BE2C (cell line): ENCODE data around the gene NRDC. TPM values are rescaled to one million over a fixed set of nuclear protein-coding genes. Genes with fewer than 3 reads are reported as not detected.
A peak's percentile ranks its signal among the peaks of the same experiment; 100 is the strongest.

Experiments used
- DNase-seq: peaks from one replicate; pipeline ENCODE4 v3.0.0-alpha.2; 2020
- H3K27me3 ChIP-seq: fragments of 250-450 bp; sonication (Bioruptor Pico); 2 replicates; pipeline ENCODE4 v1.5.1; 2020; ENCODE audit warnings: mild to moderate bottlenecking
- H3K36me3 ChIP-seq: fragments of 250-450 bp; sonication (Bioruptor Pico); 2 replicates; pipeline ENCODE4 v1.5.1; 2020; ENCODE audit warnings: mild to moderate bottlenecking
- H3K4me1 ChIP-seq: fragments of 250-450 bp; sonication (Bioruptor Pico); 2 replicates; pipeline ENCODE4 v1.5.1; 2020
- H3K4me3 ChIP-seq: 2 replicates; pipeline ENCODE4 v1.5.1; 2011; ENCODE audit warnings: low read depth, low read length
- H3K9me3 ChIP-seq: fragments of 250-450 bp; sonication (Bioruptor Pico); 2 replicates; pipeline ENCODE4 v1.5.1; 2020
- polyA plus RNA-seq: library from polyadenylated mRNA; unstranded; fragments of >200 nt; gene quantifications from one replicate; pipeline ENCODE4 v1.2.1, GENCODE V29; 2012; ENCODE audit warnings: low read depth, missing spikeins; ENCODE audit not compliant: insufficient read length, insufficient read depth
- TF ChIP-seq, protein P1 (sequence below): IDR thresholded peaks from 2 replicates; pipeline ENCODE4 v1.5.1; 2012; ENCODE audit warnings: mild to moderate bottlenecking, low read depth, low read length

Gene NRDC, protein sequence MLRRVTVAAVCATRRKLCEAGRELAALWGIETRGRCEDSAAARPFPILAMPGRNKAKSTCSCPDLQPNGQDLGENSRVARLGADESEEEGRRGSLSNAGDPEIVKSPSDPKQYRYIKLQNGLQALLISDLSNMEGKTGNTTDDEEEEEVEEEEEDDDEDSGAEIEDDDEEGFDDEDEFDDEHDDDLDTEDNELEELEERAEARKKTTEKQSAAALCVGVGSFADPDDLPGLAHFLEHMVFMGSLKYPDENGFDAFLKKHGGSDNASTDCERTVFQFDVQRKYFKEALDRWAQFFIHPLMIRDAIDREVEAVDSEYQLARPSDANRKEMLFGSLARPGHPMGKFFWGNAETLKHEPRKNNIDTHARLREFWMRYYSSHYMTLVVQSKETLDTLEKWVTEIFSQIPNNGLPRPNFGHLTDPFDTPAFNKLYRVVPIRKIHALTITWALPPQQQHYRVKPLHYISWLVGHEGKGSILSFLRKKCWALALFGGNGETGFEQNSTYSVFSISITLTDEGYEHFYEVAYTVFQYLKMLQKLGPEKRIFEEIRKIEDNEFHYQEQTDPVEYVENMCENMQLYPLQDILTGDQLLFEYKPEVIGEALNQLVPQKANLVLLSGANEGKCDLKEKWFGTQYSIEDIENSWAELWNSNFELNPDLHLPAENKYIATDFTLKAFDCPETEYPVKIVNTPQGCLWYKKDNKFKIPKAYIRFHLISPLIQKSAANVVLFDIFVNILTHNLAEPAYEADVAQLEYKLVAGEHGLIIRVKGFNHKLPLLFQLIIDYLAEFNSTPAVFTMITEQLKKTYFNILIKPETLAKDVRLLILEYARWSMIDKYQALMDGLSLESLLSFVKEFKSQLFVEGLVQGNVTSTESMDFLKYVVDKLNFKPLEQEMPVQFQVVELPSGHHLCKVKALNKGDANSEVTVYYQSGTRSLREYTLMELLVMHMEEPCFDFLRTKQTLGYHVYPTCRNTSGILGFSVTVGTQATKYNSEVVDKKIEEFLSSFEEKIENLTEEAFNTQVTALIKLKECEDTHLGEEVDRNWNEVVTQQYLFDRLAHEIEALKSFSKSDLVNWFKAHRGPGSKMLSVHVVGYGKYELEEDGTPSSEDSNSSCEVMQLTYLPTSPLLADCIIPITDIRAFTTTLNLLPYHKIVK
- 55.9 TPM for polyA plus RNA-seq

DNA sequence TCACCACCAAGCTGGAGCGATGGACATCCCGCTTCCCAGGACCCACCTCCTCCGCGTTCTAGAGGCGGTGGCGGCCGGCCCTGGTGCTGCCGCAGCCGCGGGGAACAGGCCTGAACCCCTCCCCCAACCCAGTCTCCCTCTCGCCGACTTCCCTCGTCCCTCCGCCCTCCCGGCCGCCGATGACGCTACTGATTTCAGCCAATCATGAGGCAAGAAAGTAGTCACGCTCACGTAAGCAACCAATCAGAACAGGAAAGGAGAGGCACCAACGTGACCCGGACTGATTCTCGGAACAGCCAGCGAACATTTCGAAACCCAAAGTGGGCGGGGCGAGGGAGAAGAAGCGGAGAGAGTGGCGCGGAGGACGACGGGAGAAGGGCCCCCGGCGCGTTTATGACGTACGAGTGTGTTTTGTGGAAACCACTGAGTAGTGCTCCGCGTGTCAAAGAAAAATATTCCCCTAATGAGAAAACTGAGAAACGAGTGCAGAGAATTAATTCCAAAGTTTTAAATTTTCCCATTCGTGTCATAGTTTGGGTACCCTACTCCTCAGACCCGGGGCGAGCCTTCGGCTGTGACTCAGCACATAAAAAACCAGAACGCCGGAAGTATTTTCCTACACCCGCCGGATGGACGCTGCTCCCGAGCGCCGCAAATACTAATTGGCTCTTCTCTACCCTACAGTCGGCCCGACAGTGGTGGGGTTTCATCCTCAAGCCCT is at the start of gene NRDC:
TSS of gene NRDC (minus strand) at position 112 of the 721 bp plus-strand sequence. CDS start 112 bp downstream, outside the sequence.
- peak; percentile 95 for DNase-seq
- H3K4me1 ChIP-seq, result no peaks in the 10 kb centered on the region
- H3K9me3 ChIP-seq, result no peaks in the 10 kb centered on the region
- H3K27me3 ChIP-seq, result no peaks in the 10 kb centered on the region
- no peaks in the 10 kb centered on the region for H3K36me3 ChIP-seq
- H3K4me3 ChIP-seq, result peak within 1 kb of the TSS; percentile 91
- TF ChIP-seq, protein P1, sequence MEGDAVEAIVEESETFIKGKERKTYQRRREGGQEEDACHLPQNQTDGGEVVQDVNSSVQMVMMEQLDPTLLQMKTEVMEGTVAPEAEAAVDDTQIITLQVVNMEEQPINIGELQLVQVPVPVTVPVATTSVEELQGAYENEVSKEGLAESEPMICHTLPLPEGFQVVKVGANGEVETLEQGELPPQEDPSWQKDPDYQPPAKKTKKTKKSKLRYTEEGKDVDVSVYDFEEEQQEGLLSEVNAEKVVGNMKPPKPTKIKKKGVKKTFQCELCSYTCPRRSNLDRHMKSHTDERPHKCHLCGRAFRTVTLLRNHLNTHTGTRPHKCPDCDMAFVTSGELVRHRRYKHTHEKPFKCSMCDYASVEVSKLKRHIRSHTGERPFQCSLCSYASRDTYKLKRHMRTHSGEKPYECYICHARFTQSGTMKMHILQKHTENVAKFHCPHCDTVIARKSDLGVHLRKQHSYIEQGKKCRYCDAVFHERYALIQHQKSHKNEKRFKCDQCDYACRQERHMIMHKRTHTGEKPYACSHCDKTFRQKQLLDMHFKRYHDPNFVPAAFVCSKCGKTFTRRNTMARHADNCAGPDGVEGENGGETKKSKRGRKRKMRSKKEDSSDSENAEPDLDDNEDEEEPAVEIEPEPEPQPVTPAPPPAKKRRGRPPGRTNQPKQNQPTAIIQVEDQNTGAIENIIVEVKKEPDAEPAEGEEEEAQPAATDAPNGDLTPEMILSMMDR, result no peak

DNA sequence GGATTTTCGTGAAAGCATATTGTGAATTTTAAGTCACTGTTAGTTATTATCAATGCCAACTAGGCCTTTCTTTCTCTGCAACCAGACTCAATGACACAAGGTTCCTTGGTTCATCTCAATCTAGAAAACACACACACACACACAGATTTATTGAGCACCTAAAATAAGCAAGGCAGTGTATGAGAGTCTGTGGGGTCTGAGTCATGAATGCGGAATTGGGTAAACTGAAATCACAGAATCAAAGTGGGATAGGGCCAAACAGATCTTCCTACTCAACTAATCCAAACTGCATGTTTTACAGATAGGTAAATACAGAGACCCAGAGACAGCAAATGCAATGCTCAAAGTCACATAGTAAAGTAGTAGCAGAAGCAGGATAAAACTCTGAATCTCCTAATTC is 48.5 kb upstream of the NRDC start:
- no peaks in the 10 kb centered on the region for H3K4me1 ChIP-seq
- H3K27me3 ChIP-seq, result no peaks in the 10 kb centered on the region
- DNase-seq, result no peak
- H3K9me3 ChIP-seq, result no peaks in the 10 kb centered on the region
- TF ChIP-seq, protein P1, result no peak
- H3K36me3 ChIP-seq, result no peaks in the 10 kb centered on the region
- H3K4me3 ChIP-seq, result no peak overlapping the region

DNA sequence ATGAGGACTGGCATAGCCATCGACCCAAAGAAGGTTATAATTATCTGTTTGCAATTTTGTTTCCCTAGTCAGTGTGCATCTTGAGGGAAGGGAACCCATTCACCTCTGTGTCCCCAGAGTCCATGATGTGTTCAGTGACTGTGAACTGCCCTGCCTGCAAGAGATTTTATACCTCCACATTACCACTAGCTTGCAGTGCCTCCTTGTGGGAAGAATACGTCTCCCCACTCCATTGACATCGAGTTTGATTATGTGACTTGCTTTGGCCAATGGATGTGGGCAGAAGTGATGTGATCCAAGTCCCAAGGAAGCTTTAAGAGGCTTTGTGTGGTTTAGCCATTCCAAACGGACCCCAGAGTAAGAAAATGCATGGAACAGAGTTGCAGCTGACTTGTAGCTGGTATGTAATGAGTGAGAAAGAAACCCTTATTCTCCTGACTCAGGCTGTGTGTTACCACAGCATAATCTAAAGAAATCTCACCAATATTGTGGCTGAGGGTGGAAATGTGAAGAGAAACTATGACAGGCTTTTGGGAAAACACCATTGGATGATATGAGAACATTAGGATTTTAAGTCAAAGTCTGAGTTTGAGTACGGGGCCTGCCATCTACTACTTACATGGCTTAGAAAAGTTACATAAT is 47.8 kb upstream of the NRDC start:
- H3K36me3 ChIP-seq, result no peaks in the 10 kb centered on the region
- DNase-seq, result peak; percentile 12

DNA sequence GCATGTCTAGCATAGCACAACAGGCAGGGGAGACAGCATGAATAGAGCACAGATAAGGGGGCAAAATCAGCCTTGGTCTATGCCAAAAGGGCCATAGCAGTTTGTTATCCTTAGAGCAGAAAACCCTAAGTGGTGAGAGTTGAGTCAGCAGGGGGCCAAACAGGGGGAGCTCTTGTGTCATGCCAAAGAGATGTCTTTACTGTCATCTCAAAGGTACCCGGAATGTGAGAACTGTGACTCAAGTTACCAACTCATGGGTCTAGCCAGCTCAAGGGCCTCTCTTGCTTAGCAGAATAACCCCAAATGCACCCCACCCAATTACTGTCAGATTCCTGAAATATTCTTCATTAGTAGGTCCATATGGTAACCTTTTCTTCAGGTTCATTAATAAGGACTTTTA is 45.9 kb upstream of the NRDC start:
- TF ChIP-seq, protein P1, result no peak
- Histone ChIP-seq H3K27me3 (no peaks in the 10 kb centered on the region), H3K4me3 (no peak overlapping the region), H3K4me1 (no peaks in the 10 kb centered on the region), H3K9me3 (no peaks in the 10 kb centered on the region), H3K36me3 (no peaks in the 10 kb centered on the region)
- no peak for DNase-seq

More for the DNA sequence above, 47.8 kb upstream of the NRDC start:
- TF ChIP-seq, protein P1, result peak; percentile 50
- H3K9me3 ChIP-seq, result no peaks in the 10 kb centered on the region
- H3K4me1 ChIP-seq, result no peaks in the 10 kb centered on the region
- H3K27me3 ChIP-seq, result no peaks in the 10 kb centered on the region
- H3K4me3 ChIP-seq, result no peak overlapping the region

DNA sequence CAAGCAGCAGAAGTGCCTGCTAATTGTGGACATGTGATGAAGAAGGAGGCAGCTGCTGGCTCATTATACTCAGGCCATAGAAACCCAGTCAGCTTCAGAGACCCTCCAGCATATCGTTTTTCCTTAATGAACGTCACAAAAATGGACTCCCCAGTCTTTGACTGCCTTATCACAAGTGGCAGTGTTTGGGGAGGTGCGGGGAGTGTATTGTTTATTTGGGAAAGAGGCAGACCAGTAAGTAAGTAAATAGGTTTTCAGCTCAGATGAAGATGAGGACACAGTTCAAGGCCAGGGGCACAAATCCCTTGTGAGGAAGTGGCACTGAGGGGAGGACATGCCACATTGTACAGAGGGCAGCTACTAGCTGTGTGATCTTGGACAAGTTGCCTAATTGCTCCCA is 43.5 kb upstream of the NRDC start:
- TF ChIP-seq, protein P1, result no peak
- H3K4me1 ChIP-seq, result no peaks in the 10 kb centered on the region
- H3K36me3 ChIP-seq, result no peaks in the 10 kb centered on the region
- H3K27me3 ChIP-seq, result no peaks in the 10 kb centered on the region
- no peaks in the 10 kb centered on the region for H3K9me3 ChIP-seq
- no peak for DNase-seq
- H3K4me3 ChIP-seq, result no peak overlapping the region
